KMS-11 (cell line): ENCODE measurements around the gene SERPING1.

Experiments used
- H2AFZ ChIP-seq: fragments of 200-600 bp; sonication (generic); 2 replicates; pipeline ENCODE4 v1.6.1; 2016; ENCODE audit warnings: antibody characterized with exemption, mixed run types, low read depth
- H3K27ac ChIP-seq: fragments of 200-600 bp; sonication (generic); 2 replicates; pipeline ENCODE4 v1.6.1; 2016; ENCODE audit warnings: mild to moderate bottlenecking, mixed run types
- H3K27me3 ChIP-seq: fragments of 200-600 bp; sonication (generic); 2 replicates; pipeline ENCODE4 v1.6.1; 2017; ENCODE audit warnings: mild to moderate bottlenecking, low read depth, mixed run types, moderate library complexity; ENCODE audit not compliant: insufficient read depth
- H3K36me3 ChIP-seq: fragments of 200-600 bp; sonication (generic); 2 replicates; pipeline ENCODE4 v1.6.1; 2017; ENCODE audit warnings: mild to moderate bottlenecking, mixed run types; ENCODE audit not compliant: insufficient read depth
- H3K4me1 ChIP-seq: fragments of 200-600 bp; sonication (generic); 2 replicates; pipeline ENCODE4 v1.6.1; 2016; ENCODE audit warnings: mild to moderate bottlenecking, low read depth, mixed run types; ENCODE audit not compliant: poor library complexity, severe bottlenecking
- H3K4me2 ChIP-seq: fragments of 200-600 bp; sonication (generic); 2 replicates; pipeline ENCODE4 v1.7.0; 2016; ENCODE audit warnings: mild to moderate bottlenecking, mixed run types
- H3K4me3 ChIP-seq: fragments of 200-600 bp; sonication (generic); IDR thresholded peaks from 2 replicates; pipeline ENCODE4 v1.6.1; 2017; ENCODE audit warnings: low read depth, low read length, mixed read lengths; ENCODE audit not compliant: insufficient read depth
- H3K79me2 ChIP-seq: fragments of 200-600 bp; sonication (generic); 2 replicates; pipeline ENCODE4 v1.6.1; 2016; ENCODE audit warnings: low read depth, mixed run types; ENCODE audit not compliant: insufficient read depth
- H3K9ac ChIP-seq: fragments of 200-600 bp; sonication (generic); 2 replicates; pipeline ENCODE4 v1.6.1; 2016; ENCODE audit warnings: mild to moderate bottlenecking, mixed run types
- H4K20me1 ChIP-seq: fragments of 200-600 bp; sonication (generic); 2 replicates; pipeline ENCODE4 v1.6.1; 2016; ENCODE audit warnings: mild to moderate bottlenecking, mixed run types; ENCODE audit not compliant: insufficient read depth
- TF ChIP-seq, protein P1 (sequence below): fragments of 200-600 bp; sonication (generic); conservative IDR thresholded peaks from 2 replicates; pipeline ENCODE4 v1.6.1; 2017; ENCODE audit warnings: low read depth, mild to moderate bottlenecking, antibody characterized with exemption, low read length, moderate library complexity, mixed read lengths

SERPING1 gene

DNA sequence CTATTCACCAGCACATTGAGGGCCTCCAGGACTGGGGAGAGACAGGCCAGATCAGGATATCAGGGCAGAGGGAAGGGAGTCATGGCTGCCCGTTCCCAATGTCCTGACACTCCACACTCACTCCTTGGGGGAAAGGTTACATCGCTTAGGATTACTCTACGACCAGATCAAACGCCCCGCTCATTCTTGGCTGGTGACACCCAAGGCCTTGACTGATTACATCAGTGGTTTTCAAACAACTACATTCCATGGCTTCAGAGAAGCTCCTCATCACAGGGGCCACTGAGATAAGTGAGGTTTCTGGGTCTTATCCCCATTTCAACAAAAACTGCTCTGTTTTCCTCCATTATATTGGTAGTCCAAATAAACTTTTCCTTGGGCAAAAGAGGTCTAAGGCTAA, 45.0 kb upstream of the SERPING1 start:
- no peak overlapping the region for H3K9ac ChIP-seq
- H3K79me2 ChIP-seq = no peaks in the 10 kb centered on the region
- TF ChIP-seq, protein P1, sequence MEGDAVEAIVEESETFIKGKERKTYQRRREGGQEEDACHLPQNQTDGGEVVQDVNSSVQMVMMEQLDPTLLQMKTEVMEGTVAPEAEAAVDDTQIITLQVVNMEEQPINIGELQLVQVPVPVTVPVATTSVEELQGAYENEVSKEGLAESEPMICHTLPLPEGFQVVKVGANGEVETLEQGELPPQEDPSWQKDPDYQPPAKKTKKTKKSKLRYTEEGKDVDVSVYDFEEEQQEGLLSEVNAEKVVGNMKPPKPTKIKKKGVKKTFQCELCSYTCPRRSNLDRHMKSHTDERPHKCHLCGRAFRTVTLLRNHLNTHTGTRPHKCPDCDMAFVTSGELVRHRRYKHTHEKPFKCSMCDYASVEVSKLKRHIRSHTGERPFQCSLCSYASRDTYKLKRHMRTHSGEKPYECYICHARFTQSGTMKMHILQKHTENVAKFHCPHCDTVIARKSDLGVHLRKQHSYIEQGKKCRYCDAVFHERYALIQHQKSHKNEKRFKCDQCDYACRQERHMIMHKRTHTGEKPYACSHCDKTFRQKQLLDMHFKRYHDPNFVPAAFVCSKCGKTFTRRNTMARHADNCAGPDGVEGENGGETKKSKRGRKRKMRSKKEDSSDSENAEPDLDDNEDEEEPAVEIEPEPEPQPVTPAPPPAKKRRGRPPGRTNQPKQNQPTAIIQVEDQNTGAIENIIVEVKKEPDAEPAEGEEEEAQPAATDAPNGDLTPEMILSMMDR = no peak
- no peak overlapping the region for H3K4me3 ChIP-seq
- H4K20me1 ChIP-seq = no peaks in the 10 kb centered on the region
- 0 out of 2 replicates have a peak, but pooled peaks cover 3% of the 10 kb centered on the region for H3K36me3 ChIP-seq
- no peak overlapping the region for H2AFZ ChIP-seq
- no peak overlapping the region for H3K27ac ChIP-seq
- peaks cover 7% of the 10 kb centered on the region for H3K4me1 ChIP-seq
- H3K27me3 ChIP-seq = no peaks in the 10 kb centered on the region
- H3K4me2 ChIP-seq = no peak overlapping the region

DNA sequence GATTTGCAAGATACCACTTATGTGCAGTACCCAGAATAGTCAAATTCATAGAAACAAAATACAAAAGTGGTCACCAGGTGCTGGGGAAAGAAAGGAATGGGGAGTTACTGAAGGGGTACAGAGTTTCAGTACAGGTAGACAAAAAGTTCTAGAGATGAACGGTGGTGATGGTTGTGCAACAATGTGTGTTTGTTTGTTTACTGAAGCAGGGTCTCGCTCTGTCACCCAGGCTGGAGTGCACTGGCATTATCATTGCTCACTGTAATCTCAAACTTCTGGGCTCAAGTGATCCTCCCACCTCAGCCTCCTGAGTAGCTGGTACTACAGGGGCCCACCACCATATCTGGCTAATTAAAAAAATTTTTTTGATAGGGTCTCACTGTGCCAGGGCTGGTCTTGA, 42.1 kb upstream of the SERPING1 start:
- Histone ChIP-seq H3K4me3 (no peak overlapping the region), H3K36me3 (0 out of 2 replicates have a peak, but pooled peaks cover 3% of the 10 kb centered on the region), H2AFZ (no peak overlapping the region), H4K20me1 (no peaks in the 10 kb centered on the region), H3K79me2 (no peaks in the 10 kb centered on the region), H3K4me2 (no peak overlapping the region), H3K9ac (no peak overlapping the region), H3K4me1 (no peaks in the 10 kb centered on the region), H3K27me3 (no peaks in the 10 kb centered on the region), H3K27ac (no peak overlapping the region)
- TF ChIP-seq, protein P1 = no peak

DNA sequence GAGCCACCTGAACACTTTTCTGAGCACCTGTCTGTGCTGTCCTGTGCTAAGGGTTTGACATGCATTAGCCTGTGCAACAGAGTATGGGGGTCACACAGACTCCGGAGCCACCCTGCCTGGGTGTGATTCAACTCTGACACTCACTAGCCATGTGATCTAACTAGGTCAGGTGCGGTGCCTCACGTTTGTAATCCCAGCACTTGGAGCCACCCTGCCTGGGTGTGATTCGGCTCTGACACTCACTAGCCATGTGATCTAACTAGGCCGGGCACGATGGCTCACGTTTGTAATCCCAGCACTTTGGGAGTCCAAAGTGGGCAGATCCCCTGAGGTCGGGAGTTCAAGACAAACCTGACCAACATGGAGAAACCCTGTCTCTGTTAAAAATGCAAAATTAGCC, 41.4 kb upstream of the SERPING1 start:
- no peak overlapping the region for H3K4me3 ChIP-seq
- no peak overlapping the region for H3K9ac ChIP-seq
- TF ChIP-seq, protein P1 = no peak
- no peaks in the 10 kb centered on the region for H4K20me1 ChIP-seq
- no peaks in the 10 kb centered on the region for H3K4me1 ChIP-seq
- no peaks in the 10 kb centered on the region for H3K27me3 ChIP-seq
- H3K4me2 ChIP-seq = no peak overlapping the region
- H3K27ac ChIP-seq = no peak overlapping the region
- H2AFZ ChIP-seq = no peak overlapping the region
- no peaks in the 10 kb centered on the region for H3K79me2 ChIP-seq
- H3K36me3 ChIP-seq = 0 out of 2 replicates have a peak, but pooled peaks cover 3% of the 10 kb centered on the region

DNA sequence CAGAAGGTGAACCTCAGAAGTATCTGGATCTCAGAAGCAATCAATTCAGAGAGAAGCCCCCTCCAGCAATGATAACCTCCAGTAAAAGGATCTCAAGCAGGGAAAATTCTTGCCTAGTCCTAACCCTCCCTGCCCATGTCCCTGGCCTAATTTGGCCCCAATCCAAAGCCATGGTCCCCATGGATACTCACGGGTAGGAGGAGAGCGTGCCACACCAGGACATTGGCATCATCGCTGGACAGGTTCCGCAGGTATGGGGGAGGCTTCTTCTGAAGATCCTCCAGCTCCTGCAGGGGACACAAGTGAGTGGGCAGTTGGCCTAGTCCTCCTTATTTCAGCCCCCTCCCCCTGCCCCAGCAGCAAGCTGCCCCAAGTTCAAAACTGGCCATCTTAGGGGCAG, 37.3 kb upstream of the SERPING1 start:
- Histone ChIP-seq H2AFZ (no peak overlapping the region), H3K27ac (no peak overlapping the region), H3K27me3 (no peaks in the 10 kb centered on the region), H3K4me1 (peaks cover 4% of the 10 kb centered on the region), H3K36me3 (no peaks in the 10 kb centered on the region), H3K4me2 (no peak overlapping the region), H3K9ac (no peak overlapping the region), H3K79me2 (peaks cover 21% of the 10 kb centered on the region; the same call in 1 of the 2 replicates), H3K4me3 (no peak overlapping the region), H4K20me1 (no peaks in the 10 kb centered on the region)
- TF ChIP-seq, protein P1 = no peak
